Activated effector memory CD4-positive, alpha-beta T cell treated with anti-CD3 and anti-CD28 coated beads, Interleukin-2, amount 50 U/mL, for 16 hours (primary cell): ENCODE results near the gene RIN3.

Experiments
- DNase-seq: peaks from one replicate; pipeline ENCODE4 v3.0.0-alpha.2; 2020

The RIN3 gene

GRCh38 chr14:92652413-92653151 lies 139.0 kb downstream of the RIN3 start:
- DNase-seq: no peak

DNA sequence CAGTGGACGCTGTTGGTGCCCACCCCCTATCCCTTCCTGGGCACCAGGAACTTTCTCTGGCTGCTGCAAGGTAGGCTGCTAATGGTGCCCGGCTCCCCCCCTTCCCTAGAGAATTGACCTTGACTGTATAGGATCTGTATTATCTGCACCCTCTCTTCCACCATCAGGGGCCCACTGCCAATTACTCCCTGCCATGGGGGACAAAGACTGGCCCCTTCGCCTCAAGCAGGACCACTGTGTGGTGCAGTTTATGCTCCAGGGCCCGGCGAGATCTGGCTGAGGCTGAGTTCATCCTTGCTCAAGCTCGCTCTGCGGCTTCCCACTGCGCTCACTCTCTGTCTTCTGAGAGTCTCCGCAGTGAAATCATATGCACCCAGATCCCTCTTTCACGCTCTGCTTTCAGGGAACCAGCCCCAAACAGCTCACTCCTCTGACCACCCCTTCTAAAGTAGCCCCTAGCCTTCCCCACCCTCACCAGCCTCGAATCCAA lies 139.6 kb downstream of the RIN3 start:
- no peak for DNase-seq

GRCh38 chr14:92654239-92654901 lies 140.8 kb downstream of the RIN3 start:
- no peak for DNase-seq

GRCh38 chr14:92655419-92656201 lies 142.0 kb downstream of the RIN3 start:
- no peak for DNase-seq

DNA sequence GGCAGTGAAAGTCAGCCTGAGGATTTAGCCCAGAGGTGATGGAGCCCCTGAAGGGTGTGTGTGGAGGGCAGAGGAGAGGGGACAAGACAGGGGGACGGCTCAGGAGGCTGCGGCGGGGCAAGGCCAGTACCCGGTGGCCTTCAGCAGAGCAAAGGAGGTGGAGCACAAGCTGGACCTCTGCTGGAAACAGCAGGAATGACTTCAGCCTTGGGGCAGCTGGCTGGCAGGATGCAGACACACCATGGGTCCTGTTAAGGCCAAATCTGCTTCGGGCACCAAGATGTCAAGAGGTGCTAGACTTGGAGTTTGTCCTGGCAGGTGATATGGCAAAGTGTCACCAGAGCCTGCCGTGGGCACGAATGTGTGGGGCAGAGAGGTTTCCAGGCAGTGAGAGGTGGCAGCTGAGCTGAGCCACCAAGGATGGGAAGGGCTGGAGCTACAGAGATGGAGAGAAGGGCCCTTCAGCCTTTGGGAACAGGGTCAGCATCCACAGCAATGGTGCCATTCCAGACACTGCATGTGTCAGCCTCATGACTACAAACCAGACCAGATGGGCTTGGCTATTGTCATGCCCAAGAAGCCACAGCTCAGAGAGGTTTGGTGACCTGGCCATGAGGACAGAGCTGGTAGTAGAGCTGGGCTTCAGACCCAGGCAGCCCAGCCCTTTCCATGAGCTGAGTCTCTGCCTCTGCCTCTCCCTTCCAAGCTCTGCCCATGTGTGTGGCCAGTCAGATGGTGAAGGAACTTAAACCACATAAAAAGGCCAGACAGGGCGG lies 142.9 kb downstream of the RIN3 start:
- DNase-seq: no peak

DNA sequence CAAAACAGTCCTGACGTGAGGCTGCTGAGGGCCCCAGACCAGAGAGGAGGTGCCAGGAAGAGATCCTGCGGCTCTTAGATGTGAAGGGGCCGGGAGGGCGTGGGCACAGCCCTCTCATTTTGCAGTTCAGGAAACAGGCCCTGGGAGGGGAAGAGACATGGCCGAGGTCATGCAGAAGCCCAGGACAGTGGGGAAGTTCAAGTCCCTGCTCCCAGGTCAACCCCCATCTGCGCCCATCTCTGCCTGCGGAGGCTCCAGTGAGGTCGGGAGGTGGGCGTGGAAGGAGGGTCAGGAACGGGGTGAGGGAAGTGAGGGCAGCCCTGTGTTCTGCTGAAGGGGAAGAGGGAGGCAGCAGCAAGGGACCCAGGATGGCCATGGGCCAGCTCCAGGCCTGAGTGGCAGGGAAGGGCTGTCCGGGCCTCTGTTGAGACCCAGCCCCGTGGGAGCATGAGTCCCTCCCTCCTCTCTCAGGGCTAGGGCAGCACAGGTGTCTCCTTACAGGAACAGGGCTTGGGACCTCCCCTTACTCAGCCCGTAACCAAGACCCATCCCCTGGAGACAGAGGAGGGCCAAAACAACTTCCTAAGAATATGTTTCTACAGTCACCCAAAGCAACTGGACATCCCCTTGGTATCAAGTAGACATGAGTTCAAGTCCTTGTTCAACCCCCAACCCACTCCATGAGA lies 144.0 kb downstream of the RIN3 start:
- no peak for DNase-seq

- no peak for DNase-seq
Measured at GRCh38 chr14:92658160-92658559, 144.6 kb downstream of the RIN3 start.

GRCh38 chr14:92658684-92659083 lies 145.1 kb downstream of the RIN3 start:
- no peak for DNase-seq

DNA sequence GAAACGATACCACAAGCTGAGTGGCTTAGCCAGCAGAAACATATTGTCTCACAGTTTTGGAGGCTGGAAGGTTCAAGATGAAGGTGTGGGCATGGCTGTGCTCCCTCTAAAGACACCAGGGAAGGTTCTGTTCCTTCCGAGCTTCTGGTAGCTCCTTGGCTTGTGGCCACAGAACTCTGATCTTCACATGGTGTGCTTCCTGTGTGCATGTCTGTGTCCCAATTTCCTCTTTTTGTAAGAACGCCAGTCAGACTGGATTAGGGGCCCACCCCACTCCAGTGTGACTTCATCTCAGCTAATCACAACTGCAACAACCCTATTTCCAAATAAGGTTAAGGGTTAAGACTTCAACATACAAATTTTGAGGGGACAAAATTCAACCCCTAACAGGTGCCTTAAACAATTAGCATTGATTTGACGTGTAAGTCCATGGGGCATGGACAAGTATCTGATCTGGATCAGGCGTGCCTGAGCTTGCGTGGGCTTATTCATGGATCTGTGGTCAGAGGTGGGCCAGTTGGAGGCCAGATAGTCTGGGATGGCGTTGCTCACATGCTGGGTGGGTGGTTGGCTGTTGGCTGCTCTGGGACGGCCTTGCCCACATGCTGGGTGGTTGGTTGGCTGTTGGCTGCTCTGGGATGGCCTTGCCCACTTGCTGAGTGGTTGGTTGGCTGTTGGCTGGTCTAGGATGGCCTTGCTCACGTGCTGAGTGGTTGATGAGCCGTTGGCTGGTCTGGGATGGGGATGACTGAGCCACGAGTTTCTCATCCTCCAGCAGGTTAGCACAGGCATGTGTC lies 146.4 kb downstream of the RIN3 start:
- DNase-seq: no peak

DNA sequence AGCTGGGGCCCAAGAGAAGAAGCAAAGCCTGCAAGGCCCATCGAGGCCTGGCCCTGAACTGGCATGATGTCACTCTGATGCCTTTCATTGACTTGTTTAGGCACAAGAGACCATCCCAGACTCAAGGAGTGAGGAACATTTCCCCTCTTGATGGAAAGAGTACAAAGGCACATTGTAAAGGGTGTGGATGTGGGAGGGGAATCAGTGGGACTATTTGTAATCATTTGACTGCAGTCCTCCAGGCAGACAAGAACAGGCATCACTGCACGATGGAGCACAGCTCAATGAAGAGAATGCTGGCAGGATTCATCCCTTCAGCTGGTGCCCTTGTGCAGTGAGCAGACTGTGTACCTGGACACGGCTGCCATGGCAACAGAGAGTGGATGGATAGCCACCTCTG lies 147.0 kb downstream of the RIN3 start:
- DNase-seq: no peak

DNA sequence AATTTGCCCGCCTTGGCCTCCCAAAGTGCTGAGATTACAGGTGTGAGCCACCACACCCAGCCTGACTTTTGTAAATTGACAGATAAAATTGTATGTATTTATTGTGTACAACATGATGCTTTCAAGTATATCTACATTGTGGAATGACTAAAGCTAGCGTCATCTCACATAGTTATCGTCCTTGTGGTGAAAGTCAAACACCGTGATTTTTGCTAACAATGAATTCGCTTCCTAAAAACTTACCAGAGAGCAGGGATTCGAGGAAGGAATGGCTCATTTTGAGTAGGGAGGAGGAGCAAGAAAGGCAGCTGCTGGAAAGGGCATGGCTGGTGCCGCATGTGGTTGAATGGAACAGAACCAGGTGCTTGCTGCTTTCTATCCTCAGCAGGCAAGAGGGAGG lies 149.5 kb downstream of the RIN3 start:
- no peak for DNase-seq

GRCh38 chr14:92665661-92666110 lies 152.1 kb downstream of the RIN3 start:
- no peak for DNase-seq

DNA sequence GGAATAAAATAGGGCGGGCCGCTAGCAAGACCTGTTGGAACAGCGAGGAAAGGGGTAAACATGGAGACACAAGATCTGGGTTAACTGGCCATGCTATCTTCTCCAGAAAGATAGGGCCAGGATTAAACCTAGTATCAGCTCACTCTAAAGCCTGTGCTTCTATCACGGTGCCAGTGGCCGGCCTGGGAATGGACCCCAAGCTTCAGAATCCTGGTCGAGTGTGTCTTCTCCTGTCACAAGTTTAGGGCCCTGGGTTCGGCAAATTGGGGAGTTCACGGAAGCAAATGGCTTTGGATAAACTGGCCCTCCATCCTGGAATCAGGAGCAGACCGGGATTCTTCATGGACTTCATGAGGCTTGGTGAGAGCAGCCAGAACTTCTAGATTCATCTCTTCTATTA lies 152.7 kb downstream of the RIN3 start:
- no peak for DNase-seq

DNA sequence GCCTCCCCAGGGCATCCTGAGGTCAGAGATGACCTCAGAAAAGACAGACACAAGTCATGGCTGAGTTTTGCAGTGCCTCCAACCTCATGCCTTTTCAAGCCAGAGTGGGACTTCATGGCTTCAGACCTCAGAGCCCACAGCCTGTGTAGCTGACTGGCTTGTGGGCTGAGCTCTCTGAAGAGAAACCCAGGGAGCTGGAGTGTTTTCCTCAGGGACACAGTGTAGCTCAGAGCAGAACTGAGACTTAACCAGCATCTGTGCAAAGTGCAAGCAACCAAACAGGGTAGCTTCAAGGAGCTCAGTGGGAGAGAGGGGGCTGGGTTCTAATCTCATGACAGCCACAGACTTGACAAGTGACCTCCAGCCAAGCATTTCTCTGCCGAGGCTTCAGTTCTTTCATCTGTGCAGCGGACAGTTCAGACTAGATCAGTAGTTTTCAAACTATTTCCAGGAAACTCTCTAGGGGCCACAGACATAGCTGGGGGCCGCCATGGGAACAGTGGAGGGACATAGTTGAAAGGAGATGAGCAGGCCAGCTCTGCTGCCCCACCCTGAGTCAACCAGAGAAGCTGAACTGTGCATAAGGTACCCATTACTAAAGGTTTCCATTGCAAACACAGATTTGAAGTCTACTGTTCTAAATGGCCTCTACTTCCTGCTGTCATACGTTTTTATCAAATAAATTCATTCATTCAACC lies 154.8 kb downstream of the RIN3 start:
- DNase-seq: peak; percentile 57

GRCh38 chr14:92670160-92670559 lies 156.6 kb downstream of the RIN3 start:
- DNase-seq: no peak

- no peak for DNase-seq
Measured at GRCh38 chr14:92670643-92671366, 157.2 kb downstream of the RIN3 start.

DNA sequence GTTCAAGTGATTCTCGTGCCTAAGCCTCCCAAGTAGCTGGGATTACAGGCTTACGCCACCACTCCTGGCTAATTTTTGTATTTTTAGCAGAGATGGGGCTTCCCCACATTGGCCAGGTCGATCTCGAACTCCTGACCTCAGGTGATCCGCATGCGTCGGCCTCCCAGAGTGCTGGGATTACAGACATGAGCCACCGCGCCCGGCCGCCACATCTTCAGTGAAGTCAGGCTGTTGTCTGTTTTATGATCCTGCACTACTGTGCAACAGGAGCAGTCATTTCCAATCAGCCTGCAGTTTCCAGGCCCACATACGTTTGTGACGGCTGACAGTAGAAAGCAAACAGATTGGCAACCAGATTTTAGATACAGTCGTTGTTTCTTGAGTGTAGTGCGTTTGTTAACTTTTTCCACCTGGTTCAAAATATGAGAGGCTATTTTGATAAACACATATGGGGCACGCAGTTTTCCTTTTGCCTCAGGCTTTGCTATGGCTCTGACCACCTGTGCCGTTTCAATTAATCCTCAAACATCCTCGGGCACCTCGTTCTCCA lies 160.1 kb downstream of the RIN3 start:
- no peak for DNase-seq

DNA sequence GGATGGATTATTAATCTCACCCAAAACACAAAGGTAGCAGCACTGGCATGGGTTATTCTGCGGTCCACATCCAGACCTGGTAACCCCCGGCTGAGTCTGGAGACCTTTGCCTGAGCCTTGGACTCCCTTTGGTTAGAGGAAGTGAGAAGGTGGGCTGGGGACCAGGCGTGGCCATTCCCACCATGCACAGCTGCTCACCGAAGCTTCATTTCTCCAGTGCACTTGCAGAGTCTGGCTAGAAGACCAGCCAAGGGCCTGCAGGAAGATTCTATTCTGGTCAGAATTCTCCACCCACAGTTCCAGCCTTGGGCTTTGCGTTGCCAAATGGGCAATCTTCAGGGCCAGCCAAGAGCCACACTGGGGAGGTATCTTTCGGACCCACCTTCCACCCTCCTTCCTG lies 161.8 kb downstream of the RIN3 start:
- DNase-seq: no peak

DNA sequence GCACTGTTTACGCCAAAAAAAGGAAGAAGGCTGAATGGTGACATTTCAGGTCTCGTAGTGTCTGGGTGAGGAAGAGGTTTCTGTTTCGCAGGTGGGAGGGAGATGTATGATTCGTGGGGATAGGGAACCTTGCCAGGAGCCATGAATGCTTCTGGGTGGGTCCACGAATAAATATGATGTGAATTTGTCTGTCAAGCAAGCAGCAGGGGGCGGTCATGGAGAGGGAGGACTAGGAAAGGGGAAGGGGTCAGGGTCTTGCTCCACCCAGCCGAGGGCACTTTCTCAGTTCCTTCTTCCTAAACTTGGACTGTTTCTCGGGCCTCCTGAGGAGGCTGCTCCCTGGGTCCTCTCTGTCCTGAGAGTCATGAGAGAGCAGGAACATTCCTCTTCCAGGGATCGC lies 162.4 kb downstream of the RIN3 start:
- no peak for DNase-seq
